ENCODE data around the gene ANKH.

DNA sequence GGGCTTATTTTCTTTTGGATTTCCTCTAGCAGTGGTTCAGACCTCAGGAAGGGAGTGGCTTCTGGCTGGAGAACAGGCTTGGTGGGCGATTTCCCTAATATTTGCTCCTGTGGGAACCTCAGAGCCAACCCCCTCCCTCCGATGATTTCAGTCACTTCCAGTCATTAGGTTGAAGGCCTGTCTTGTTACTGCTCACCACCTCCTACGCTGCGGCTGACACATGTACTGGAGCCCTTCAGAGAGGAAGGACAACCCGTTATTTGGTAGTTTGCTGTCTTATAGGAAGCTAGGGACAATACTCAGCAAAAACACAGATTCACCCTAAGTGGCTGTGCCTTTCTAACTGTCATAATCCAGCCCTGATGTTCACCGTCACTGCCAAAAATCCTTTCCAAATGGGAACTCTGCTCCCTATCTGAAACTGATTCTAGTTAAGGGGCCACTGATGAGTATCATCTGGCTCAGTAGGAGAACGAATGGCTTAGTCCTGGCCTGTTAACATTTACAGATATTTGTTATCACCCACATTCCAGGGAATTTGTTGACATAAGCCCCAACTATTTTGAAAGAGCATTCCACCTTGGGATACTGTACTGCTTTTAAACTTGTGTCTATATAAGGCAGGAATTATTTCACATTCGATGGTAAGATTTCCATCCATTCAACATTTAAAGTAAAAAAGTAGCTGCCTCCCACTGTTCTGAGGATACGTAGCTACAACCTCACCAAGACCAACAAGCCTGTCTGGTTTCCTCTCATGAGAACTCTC is 29.3 kb upstream of the ANKH start:
- TF ChIP-seq, protein P1, sequence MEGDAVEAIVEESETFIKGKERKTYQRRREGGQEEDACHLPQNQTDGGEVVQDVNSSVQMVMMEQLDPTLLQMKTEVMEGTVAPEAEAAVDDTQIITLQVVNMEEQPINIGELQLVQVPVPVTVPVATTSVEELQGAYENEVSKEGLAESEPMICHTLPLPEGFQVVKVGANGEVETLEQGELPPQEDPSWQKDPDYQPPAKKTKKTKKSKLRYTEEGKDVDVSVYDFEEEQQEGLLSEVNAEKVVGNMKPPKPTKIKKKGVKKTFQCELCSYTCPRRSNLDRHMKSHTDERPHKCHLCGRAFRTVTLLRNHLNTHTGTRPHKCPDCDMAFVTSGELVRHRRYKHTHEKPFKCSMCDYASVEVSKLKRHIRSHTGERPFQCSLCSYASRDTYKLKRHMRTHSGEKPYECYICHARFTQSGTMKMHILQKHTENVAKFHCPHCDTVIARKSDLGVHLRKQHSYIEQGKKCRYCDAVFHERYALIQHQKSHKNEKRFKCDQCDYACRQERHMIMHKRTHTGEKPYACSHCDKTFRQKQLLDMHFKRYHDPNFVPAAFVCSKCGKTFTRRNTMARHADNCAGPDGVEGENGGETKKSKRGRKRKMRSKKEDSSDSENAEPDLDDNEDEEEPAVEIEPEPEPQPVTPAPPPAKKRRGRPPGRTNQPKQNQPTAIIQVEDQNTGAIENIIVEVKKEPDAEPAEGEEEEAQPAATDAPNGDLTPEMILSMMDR (IDR thresholded peaks at IDR 0.05): no peak
- no peak for TF ChIP-seq POLR2AphosphoS5 (IDR thresholded peaks at IDR 0.05; ENCODE audit: insufficient read depth in 1 of 2, low read depth in 1 of 2)
